GM18498 (cell line): ENCODE results near the gene SCUBE2.
A peak's percentile ranks its signal among the peaks of the same experiment; 100 is the strongest.

Experiments used
- ATAC-seq: cut with Tn5 transposase; IDR thresholded peaks from one replicate; pipeline ENCODE4 v1.9.1; 2021; ENCODE audit warnings: mild to moderate bottlenecking, moderate library complexity; ENCODE audit not compliant: unreplicated experiment

Gene SCUBE2

DNA sequence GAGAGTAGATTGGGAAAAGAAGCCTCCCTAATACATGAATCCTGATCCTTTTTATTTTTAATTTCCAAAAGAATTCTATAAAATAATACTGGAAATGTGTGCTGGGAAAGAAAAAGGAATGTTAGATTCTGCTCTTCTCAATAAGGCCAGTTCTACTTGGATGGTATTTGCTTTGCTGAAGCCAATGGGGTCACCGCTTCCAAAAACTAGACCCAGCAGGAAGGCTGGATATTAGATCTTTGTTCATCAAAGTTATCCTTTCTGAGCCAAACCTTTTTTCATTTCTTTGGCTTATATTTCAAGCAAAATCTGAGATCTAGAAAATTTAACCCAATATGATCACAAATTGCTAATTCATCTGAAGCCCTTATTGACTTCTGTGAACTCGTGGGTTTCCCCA lies 41.4 kb downstream of the SCUBE2 start:
- ATAC-seq: no peak

DNA sequence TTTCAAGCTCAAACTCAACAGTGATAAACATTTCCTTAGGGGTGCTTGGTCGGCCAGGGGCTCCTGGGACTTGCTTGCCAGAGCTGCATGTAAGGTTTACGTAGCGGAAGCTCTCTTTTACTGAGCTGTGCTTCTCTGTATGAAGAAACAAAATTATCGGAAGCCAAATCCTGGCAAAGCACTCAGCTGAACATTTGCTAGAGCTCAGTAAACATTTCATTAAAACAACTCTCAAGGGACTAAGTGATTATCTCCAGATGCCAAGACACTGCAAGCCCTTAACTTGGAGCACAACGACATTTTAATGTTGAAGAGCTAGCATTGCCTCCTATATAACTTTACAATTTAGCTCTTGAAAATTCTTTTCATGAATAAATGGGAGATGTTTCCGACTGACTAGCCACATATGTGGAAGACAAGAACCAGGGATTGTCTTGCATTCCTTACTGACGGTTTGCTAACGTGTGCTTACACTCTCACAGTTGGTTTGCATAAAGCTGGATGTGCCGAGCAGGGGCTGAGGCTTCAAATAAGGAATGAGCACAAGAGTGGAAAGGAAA lies 43.4 kb downstream of the SCUBE2 start:
- ATAC-seq: no peak

DNA sequence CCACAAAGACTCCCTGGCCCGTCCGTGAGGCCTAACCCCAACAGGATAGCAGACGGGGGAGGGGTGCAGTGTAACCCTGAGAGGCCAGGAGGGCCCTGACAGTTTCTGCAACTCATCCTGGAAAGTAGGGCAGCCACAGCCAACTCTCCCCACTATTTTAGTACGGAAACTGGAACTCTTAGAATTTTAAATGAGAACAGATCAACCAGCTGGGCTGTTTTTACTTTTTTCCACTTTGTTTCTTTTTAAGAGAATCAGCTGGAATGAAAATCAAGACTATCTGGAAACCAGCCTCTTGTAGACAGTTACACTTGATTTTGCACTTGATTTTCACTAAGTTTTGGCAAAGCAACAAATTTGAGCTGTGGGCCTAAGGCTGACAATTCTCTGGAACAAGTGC lies 44.9 kb downstream of the SCUBE2 start:
- no peak for ATAC-seq

DNA sequence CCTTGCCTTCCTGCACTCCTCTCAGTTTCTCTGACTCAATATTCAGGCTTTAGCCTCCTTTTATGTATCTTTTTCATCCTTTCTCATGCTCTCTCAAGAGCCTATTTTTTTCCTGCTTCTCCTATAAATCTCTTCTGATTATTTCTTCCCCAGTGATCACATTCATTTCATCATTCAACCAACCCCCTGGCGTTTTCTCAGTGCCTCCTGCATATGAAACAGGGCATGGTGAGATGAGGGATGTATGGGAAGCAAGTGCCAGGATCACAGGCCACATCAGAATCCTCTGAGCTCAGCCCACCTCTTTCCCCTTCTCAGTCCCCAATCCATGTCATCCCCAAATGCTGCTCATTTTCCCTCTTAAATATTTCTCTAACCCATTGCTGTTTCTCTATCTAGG lies 48.9 kb downstream of the SCUBE2 start:
- no peak for ATAC-seq

DNA sequence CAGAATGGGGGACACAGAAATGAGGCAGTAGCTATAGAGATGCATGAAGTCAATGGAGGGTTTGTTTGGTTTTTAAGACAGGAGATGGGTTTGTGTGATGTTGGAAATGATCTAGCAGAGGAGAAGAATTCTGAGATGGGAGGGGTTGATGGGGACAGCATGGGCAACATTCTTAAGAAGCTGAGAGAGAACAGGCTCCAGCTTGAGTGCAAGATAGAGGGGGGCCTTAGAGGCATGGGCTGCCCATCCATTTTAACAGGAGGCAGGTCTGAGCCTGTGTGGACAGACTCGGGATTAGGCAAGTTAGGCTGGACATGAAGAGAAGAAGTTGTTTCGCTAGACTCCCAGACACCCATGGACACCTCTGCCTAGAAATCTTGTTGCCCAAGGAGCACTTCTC lies 49.7 kb downstream of the SCUBE2 start:
- ATAC-seq: no peak

DNA sequence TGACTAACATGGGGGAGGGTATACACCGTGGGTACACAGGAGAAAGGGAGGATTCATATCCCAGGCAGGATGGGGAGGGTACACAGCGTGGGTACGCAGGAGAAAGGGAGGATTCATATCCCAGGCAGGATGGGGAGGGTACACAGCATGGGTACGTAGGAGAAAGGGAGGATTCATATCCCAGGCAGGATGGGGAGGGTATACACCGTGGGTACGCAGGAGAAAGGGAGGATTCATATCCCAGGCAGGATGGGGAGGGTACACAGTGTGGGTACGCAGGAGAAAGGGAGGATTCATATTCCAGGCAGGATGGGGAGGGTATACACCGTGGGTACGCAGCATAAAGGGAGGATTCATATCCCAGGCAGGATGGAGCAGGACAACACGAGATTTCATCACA lies 51.0 kb downstream of the SCUBE2 start:
- no peak for ATAC-seq

DNA sequence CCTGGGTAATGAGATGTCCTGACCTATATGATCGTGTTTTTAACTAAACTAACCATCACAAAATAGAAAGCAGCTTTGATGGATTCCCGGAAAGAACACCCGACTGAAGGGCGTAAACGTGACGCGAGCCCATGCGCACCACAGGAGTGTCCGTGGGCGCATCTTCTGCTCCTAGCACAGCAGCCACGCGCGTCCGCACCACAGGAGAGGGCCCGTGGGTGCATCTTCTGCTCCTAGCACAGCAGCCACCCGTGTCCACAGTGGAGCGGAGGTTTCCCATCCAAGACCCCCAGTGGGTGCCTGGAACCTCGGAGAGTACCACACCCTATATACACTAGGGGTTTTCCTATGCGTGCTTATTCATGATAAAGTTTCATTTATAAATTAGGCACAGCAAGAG lies 51.5 kb downstream of the SCUBE2 start:
- no peak for ATAC-seq

DNA sequence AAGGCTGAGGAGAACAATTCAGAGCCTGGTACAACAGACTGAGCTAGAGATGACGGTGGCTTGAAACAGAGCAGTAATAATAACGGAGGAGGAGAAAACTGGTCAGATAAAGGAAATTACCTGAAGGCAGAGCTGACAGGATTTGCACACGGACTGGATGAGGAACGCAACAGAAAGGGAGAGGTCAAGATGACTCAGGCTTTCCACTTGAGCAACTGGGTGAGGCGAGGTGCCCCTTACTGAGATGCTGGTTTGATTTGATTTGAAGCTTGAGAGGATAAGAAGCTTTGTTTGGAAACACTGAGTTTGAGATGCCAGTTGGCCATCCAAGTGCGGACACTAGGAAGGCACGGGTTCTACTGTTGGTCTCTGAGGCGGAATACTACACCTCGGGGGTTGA lies 52.2 kb downstream of the SCUBE2 start:
- no peak for ATAC-seq

DNA sequence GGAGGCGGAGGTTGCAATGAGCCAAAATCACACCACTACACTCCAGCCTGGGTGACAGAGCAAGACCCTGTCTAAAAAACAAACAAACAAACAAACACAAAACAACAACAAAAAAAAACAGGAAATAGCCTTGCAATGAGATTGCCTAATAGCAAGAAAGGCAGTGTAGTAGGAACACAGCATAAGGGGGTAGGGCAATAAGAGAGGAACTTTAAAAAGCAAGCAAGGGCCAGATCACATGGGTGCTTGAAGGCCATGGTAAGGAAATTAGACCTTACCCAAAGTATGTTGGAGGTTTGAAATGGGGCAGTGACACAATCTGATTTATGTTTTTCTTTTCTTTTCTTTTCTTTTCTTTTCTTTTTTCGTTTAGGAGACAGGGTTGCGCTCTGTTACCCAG lies 52.9 kb downstream of the SCUBE2 start:
- ATAC-seq: no peak

DNA sequence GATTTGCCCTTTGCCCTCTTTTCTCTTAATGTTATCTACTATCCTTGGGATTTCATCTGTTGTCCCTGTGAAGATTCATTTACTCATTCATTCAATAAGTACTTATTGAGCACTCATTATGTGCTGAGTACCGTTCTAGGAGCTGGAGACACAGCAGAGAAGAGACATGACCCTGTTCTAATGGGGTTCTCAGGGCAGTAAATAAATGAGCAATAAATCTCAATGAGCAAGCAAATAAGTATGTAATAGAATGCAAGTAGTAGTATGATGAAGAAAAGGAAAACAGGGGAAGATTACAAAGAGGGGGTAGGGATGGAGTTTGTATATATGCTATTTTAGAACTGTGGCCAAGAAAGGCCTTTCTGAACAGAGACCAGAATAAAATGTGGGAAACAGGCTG lies 53.4 kb downstream of the SCUBE2 start:
- no peak for ATAC-seq

DNA sequence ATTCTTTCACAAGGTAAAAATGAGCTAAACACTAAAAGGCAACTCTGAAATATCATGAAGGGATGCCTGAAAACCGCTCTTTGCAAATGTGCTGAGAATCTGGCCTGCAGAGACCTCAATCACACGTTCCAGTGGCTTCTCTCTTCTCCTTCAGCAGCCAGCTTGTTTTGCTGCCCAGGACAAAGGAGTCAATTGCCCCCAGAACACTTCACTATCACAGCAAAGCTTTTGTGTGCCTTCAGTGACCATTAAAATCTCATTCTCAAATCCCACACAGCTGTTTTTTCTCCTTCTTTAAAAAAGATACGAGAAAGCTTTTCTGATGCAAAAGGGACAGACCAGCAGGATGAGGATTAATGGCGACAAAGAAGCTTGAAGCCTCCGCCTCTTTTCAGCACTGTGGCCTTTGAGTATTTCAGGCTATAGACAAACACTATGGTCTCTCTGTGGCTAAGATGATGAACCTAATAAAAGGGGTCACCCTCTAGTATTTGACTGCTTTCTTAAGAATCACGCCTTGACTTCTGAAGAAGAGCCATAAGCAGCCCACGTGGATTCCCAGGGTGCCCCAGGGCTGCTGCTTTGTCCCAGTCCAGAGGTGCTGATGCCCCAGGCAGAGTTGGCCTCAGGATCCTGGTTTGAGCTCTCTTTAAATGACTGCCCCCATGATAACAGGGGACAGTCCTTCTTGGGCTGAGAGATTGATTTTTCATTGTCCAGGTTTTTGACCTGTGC lies 54.2 kb downstream of the SCUBE2 start:
- no peak for ATAC-seq

DNA sequence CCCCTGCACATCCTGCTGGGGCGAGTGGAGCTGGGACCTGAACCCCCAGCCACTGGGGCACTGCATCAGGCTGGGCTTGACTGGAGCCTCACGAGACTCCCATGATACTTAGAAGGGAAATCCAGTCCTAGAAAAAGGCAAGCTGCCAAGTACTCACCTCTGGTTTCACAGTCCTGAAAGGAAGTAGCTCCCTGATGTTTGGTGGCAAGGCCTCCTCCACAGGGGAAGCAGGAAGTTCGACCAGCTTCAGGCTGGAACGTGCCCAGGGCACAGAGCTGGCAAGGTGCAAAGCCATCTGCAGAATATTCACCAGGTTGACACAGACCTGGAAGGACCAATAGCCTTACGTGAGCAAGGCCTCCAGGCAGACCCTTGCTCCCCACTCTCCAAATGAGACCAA lies 60.8 kb downstream of the SCUBE2 start:
- ATAC-seq: no peak

DNA sequence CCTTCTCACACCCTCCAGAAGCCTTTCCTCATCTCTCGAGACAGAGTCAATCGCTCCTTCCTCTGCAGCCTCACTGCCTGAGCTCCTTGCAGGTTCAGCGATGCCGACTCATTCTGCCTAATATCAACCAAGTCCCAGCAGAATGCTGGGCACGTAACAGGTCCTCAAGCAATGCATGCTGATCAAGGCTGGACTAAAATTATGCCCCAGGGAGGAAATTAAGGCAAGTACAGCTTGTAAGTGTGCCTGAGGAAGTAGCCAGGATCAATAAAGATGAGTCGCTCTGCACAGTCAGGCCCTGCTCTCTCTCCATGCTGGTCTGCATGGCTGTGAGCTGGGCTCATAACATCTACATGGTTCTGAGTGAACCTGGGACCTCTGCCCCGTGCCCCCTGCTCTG lies 62.0 kb downstream of the SCUBE2 start:
- ATAC-seq: no peak

DNA sequence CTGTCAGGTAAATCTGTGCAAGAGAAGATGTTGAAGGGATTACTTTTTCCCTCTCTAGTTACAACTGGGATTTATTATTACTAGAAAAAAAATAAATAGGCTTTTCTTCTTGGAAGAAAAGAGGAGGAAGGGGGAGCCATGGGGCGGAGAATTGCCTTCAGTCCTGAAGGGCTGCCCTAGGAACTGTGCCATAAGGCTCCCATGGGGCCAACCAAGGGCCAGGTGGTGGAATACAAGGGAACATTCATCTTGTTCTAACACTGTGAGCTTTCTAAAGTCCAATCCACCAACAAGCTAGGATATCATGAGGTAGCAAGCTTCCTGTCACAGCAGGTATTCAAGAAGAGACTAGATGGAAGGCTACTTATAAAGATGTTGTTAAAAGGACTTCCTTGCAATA lies 62.8 kb downstream of the SCUBE2 start:
- ATAC-seq: no peak

DNA sequence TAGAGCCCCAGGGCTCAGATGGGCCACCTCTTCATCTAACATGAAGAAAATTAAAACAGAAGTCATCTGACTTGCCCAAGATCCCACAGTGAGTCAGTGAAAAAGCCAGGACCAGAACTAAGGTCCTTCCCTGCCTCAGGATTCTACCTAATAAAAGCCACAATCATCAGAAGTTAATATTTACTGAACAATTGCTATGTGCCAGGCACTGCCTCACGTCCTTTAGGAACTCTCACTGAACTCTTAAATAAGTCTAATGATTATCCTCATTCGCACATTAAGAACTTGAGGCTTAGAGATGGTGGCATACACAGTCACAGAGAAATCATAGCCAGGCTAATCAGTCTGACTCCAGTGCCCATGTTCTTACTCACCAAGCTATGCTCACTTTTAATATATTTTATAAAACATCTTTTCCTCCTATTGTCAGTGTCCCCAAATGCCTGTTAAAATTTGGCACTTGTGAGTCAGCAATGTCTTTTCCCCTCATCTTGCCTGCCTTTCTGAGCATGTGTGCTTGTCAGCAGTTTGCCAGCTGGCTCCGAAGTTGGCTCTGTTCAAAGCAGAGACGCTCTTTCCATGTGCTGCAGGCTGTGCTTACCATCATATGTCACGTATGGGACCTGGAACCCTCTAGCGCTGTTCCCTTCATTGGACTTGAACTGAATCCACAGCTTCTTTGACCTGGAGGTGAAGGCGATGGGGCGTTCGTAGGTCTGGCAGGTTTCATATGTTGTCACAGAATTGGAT lies 66.1 kb downstream of the SCUBE2 start:
- ATAC-seq: no peak

DNA sequence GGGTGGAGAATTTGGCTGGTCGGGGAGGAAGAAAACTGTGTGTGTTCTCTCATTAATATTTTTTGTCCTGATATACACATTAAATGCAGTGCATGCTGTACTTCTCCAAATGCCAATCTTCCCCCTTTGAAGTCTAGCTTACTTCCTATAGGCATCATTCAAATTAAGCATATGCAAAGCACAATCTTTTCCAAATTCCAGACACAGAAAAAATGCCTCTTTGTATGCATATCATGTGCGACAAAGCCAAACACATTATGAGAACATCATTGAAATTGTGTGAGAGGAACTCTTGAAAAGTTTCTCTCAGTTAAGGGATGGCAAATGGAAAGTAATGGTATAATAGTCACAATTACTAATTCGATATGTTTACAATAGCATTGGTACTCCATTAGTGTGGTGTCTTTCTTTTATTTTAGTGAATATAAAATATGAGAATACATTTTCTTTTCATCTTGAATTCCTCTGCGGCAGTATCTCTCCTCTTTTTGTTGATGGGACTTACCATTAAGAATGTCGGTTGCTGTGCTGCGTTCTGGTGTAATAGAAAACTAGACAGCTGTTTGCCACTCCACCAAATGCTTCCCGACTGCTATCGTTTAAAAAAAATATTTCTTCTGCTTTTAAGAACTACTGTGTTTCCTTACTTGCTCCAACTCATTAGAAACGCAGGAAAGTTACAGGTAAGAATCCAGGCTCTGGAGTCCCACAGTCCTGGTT lies 68.3 kb downstream of the SCUBE2 start:
- ATAC-seq: no peak

DNA sequence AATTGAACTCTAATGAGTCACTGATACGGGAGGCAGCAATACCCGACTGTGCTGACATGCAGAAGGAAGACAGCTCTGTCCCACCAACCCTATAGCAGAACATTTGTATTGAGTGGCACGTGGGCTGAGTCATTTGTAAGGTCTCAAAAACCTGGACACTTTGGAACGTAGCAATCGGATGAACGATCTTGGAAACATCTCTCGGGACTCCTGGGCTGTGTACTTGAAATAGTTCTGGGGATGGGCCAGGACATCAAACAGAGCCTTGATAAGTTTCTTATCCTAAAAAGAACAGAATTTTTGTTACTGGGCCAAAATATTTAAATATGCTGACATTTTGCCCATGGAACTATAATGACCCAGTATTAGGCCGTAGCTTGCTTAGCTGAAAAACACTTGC lies 70.5 kb downstream of the SCUBE2 start:
- ATAC-seq: no peak

DNA sequence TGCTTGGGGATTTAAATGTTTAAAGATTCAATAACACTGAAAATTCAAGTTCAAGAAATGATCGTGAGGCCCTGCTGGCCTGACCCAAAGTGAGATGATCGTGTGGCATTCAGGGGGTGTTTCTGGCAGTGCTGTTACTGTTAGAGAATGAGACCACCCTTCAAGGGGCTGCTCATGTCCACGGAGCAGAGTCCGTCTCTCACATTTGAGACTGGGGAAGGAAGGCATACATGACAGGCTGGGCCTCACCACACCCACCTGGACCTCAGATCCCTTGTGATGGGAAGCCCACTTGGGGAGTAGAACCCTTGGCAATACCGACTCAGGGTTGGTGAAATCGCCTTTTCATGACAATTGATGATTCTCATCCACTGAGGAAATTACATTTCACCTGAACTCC lies 71.5 kb downstream of the SCUBE2 start:
- no peak for ATAC-seq

DNA sequence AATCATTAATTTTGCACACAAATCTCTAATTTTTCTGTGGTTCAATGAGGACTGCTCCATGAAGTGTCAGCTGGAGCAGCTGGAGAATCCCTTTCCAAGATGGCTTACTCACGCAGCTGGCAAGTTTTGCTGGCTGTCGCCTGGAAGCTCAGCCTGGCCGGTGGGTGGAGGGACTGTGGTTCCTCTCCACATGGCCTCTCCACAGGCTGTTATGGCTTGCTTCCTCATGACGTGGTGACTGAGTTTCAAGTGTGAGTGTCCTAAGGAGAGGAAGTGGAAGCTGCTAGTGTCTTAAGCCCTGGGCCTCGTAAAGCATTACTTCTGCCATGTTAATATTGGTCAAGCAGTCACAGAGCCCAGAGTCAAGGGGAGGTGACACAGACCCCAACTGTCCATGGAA lies 73.6 kb downstream of the SCUBE2 start:
- ATAC-seq: no peak

DNA sequence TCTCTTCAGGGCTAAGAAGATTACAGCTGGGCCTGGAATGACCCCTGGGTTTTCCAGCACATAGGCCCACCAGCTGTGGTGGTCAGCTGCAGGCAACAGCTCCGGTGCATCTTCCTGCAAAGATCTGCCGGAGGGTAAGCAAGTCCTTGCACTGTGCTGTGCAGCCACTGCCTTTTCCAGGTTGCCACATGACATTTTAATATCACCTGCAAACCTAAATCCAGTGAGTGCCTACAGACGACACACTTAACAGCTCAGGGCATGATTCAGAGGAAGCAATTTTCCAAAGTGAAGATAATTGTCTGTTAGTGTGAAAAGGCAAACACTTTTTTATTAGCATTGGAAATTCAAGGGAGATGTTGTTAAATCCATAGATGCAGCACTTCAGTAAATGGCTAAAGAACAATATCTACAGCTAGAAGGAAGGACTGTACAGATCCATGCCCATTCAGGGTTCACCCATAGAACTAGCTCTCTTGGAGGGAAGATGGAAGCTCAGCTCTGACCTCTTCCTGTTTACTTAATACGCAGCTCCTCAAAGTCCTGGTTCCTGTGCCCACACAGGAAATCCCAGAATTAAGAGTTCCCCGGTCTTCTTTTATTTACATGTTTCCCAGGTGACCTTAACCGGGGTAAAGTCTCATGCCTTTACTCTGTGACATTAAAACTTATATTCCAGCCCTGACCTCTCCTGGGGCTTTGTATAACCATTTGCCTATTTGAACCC lies 74.3 kb downstream of the SCUBE2 start:
- ATAC-seq: no peak

DNA sequence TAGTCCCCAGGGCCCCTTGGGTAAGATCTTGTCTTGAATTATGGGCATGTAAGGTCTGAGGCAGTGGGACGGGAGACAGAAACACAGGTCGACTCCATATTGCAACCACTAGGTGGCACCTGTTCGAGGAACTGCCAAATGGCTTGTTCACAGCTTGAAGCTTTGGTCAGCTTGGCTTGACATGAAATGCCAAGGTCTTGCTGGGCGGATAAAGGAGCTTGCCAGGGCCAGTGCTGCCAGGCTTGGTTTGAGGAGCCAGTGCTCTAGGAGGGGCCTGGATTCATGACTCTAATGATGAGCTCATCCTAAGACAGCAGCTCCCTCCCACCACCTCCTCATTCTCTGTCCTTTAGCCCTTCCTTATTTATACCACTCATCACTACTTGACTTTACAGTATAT lies 75.7 kb downstream of the SCUBE2 start:
- ATAC-seq: peak; percentile 77
